Body of pancreas (tissue), 4 donors: Measurements from ENCODE around the gene MLXIPL. TPM values are rescaled to one million over a fixed set of nuclear protein-coding genes. Genes with fewer than 3 reads are reported as not detected.
"Not testable (repeated sequence)": the region's sequence is repeated elsewhere in the genome, so short reads cannot be mapped to it uniquely, and the experiment has no call there.

Experiments used
- ATAC-seq: fragments of 150-250 bp; one replicate; pipeline ENCODE4 v1.9.1; 2016
- DNase-seq, 4 donors: peaks; one replicate each; pipeline ENCODE4 v3.0.0-alpha.2; 2019
- H3K27ac ChIP-seq, 4 donors: fragments of 200-600 bp; sonication (generic); 1 replicate in 3 of 4; 2 replicates in 1 of 4; pipeline versions ENCODE4 v1.5.1 to v1.6.1; 2016 to 2019; ENCODE audit warnings: mild to moderate bottlenecking in 1 of 4, mixed read lengths in 1 of 4, moderate library complexity in 1 of 4
- H3K27me3 ChIP-seq, 2 donors: fragments of 200-600 bp; sonication (generic); one replicate each; pipeline ENCODE4 v1.6.0; 2016; ENCODE audit warnings: mild to moderate bottlenecking in 1 of 2
- H3K36me3 ChIP-seq, 2 donors: fragments of 200-600 bp; sonication (generic); replicated peaks in 1 of 2; 2 replicates each; pipeline ENCODE4 v1.5.1; 2016; ENCODE audit warnings: low read depth in 2 of 2; ENCODE audit not compliant: insufficient read depth in 1 of 2
- H3K4me1 ChIP-seq: fragments of 200-600 bp; sonication (generic); one replicate; pipeline ENCODE4 v1.6.0; 2016
- H3K4me3 ChIP-seq, 2 donors: fragments of 200-600 bp; sonication (generic); 1 replicate in 1 of 2; 2 replicates in 1 of 2; pipeline ENCODE4 v1.5.1; 2016 to 2019
- H3K9me3 ChIP-seq, 3 donors: fragments of 200-600 bp; sonication (generic); 1 replicate in 2 of 3; 2 replicates in 1 of 3; pipeline ENCODE4 v1.5.1; 2016
- CTCF ChIP-seq, 7 experiments: fragments of 450-650 bp in 4 of 7; fragments of 200-600 bp in 3 of 7; sonication (generic) in 3 of 7; IDR thresholded peaks; one replicate each; pipeline ENCODE4 v1.5.1; 2016 to 2019; ENCODE audit warnings: antibody characterized with exemption in 7 of 7
- POLR2A ChIP-seq, 3 donors: fragments of 450-650 bp; IDR thresholded peaks; one replicate each; pipeline ENCODE4 v1.6.1; 2016; ENCODE audit warnings: antibody characterized with exemption in 3 of 3, mild to moderate bottlenecking in 2 of 3
- WGBS, 2 donors: methylation state at CpG; one replicate each; pipeline ENCODE4 v1.1.5; 2017; 5-methylcytosine and 5-hydroxymethylcytosine counted together
- intact Hi-C: fragments of 100-400 bp; cut with DNase I; formaldehyde crosslinking; loops from one replicate; pipeline ENCODE4 v1.15.1; 2023
- total RNA-seq, 2 donors: library from RNA; depleted of rRNA; stranded (reverse); fragments of >200 nt; gene quantifications; one replicate each; pipeline ENCODE4 v1.1.0, GENCODE V29; 2016

The MLXIPL gene
- total RNA-seq, 2 donors from 2014 or later, result 13.5 to 33.0 TPM

- H3K27me3 ChIP-seq, result no peaks in the 10 kb centered on the region
- TF ChIP-seq CTCF (IDR thresholded peaks at IDR 0.05), result no peak
- TF ChIP-seq POLR2A (IDR thresholded peaks at IDR 0.05), result no peak
- intact Hi-C loops, result loop anchor here (5.0 kb wide), 1 partner anchor 106 kb away; the partner anchor contains the start of gene STX1A
- 79 to 90% methylated on average over 11 of the region's 11 CpGs for WGBS, 2 donors
- H3K4me3 ChIP-seq, result no peak overlapping the region
- DNase-seq (no peak), ATAC-seq (no peak)
- H3K27ac ChIP-seq, result no peak overlapping the region
- H3K9me3 ChIP-seq, result no peaks in the 10 kb centered on the region
- no peaks in the 10 kb centered on the region for H3K36me3 ChIP-seq
- peaks cover 13% of the 10 kb centered on the region for H3K4me1 ChIP-seq
Measured at GRCh38 chr7:73611017-73611555, 13.2 kb downstream of the MLXIPL start.

- no peak overlapping the region for H3K4me3 ChIP-seq
- H3K9me3 ChIP-seq, result no peaks in the 10 kb centered on the region
- no peaks in the 10 kb centered on the region for H3K36me3 ChIP-seq
- TF ChIP-seq POLR2A (IDR thresholded peaks at IDR 0.05) (no peak), CTCF (IDR thresholded peaks at IDR 0.05) (no peak)
- H3K4me1 ChIP-seq, result peaks cover 13% of the 10 kb centered on the region
- no peak overlapping the region for H3K27ac ChIP-seq
- ATAC-seq, result no peak
- WGBS, 2 donors, result 82 to 88% methylated on average over 4 of the region's 4 CpGs
- intact Hi-C loops, result loop anchor here (5.0 kb wide), 1 partner anchor 107 kb away; the partner anchor contains the start of gene STX1A
- no peak for DNase-seq
- no peaks in the 10 kb centered on the region for H3K27me3 ChIP-seq
Measured at GRCh38 chr7:73610105-73610504, 14.2 kb downstream of the MLXIPL start.

GRCh38 chr7:73607692-73607983 is 16.7 kb downstream of the MLXIPL start:
- not testable (repeated sequence) for ATAC-seq, H3K36me3 ChIP-seq, H3K9me3 ChIP-seq, H3K4me3 ChIP-seq, H3K27ac ChIP-seq, H3K4me1 ChIP-seq, DNase-seq, H3K27me3 ChIP-seq
- 55 to 58% methylated on average over 3 to 5 of the region's 5 CpGs for WGBS, 2 donors
- intact Hi-C loops, result loop anchor here (5.0 to 10.0 kb wide), 2 partner anchors 120 to 257 kb away; partner anchors contain the start of gene TMEM270

GRCh38 chr7:73606801-73607691 is 17.3 kb downstream of the MLXIPL start:
- TF ChIP-seq CTCF (IDR thresholded peaks at IDR 0.05), result peak; percentile 80 to 96 (median 89)
- no peak for TF ChIP-seq POLR2A (IDR thresholded peaks at IDR 0.05)
- ATAC-seq, result peak; percentile 49
- no peak overlapping the region for H3K27ac ChIP-seq
- no peaks in the 10 kb centered on the region for H3K9me3 ChIP-seq
- DNase-seq, result peak in 3 of 4 donors; percentile 47 to 62 (median 58)
- intact Hi-C loops, result loop anchor here (5.0 to 10.0 kb wide), 2 partner anchors 120 to 258 kb away; partner anchors contain the start of gene TMEM270
- H3K36me3 ChIP-seq, result no peaks in the 10 kb centered on the region
- H3K27me3 ChIP-seq, result no peaks in the 10 kb centered on the region
- WGBS, 2 donors, result 34 to 58% methylated on average over 16 to 36 of the region's 36 CpGs
- no peak overlapping the region for H3K4me3 ChIP-seq
- H3K4me1 ChIP-seq, result no peaks in the 10 kb centered on the region

- DNase-seq (no peak), ATAC-seq (no peak)
- H3K27me3 ChIP-seq, result no peaks in the 10 kb centered on the region
- H3K4me1 ChIP-seq, result no peaks in the 10 kb centered on the region
- H3K36me3 ChIP-seq, result no peaks in the 10 kb centered on the region
- TF ChIP-seq CTCF (IDR thresholded peaks at IDR 0.05), result no peak
- intact Hi-C loops, result loop anchor here (5.0 to 10.0 kb wide), 2 partner anchors 122 to 259 kb away; partner anchors contain the start of gene TMEM270
- H3K4me3 ChIP-seq, result no peak overlapping the region
- 79 to 86% methylated on average over 11 to 22 of the region's 23 CpGs for WGBS, 2 donors
- no peak overlapping the region for H3K27ac ChIP-seq
- no peaks in the 10 kb centered on the region for H3K9me3 ChIP-seq
Measured at GRCh38 chr7:73605601-73606220, 18.6 kb downstream of the MLXIPL start.
